HL-60 (cell line): ENCODE measurements around the gene GORAB.

Experiments
- GABPA ChIP-seq: IDR thresholded peaks from 2 replicates; pipeline ENCODE4 v1.6.1; 2012; ENCODE audit warnings: low read depth
- POLR2AphosphoS5 ChIP-seq: IDR thresholded peaks from 2 replicates; pipeline ENCODE4 v1.6.1; 2012; ENCODE audit warnings: low read depth
- SPI1 ChIP-seq: IDR thresholded peaks from 2 replicates; pipeline ENCODE4 v1.6.1; 2012; ENCODE audit warnings: low read depth, mild to moderate bottlenecking, borderline replicate concordance
- TF ChIP-seq, protein P1 (sequence below): IDR thresholded peaks from one replicate; pipeline ENCODE4 v1.5.1; 2011; ENCODE audit warnings: low read length, control low read depth, inconsistent platforms; ENCODE audit not compliant: insufficient read depth
- TF ChIP-seq, protein P2 (sequence below): IDR thresholded peaks from 2 replicates; pipeline ENCODE4 v1.6.1; 2012; ENCODE audit warnings: low read depth; ENCODE audit not compliant: insufficient replicate concordance

DNA sequence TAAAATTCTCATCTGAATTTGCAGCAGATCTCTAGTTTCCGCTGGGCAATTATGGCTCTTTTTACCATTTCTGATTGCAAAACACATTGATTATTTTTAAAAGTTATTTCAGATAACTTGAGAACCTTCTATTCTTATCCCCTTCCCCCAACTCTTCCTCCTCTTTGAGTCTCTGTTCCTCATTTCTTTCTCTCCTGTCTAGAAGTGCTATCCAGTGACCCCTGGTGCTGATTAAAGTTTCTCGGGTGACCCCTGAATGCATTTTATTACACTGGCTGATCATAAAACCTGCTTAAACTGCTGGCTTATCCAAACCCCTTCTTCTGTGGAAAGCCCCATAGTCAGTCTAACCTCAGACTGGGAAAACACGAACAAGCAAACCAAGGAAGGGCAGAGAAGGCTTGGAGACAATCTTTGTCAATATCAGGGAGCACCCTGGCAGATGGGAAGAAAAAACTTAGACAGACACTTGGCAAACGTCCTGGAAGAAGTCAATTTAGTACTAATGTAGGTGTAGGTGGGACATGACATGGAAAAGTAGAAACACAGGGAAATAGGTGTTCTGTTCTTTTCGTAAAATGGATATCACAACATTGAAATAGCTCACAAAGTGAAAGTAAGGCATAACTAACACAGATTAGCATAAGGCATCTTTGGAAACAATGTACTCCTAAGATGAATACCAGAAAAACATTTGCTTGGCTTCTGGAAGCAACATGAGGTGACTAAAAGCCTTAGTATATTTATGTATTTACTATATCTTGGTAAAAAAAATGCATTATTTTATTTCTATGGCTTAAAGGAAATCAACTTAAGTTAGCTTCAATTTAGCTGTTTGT lies 61.4 kb downstream of the GORAB start:
- TF ChIP-seq, protein P1, sequence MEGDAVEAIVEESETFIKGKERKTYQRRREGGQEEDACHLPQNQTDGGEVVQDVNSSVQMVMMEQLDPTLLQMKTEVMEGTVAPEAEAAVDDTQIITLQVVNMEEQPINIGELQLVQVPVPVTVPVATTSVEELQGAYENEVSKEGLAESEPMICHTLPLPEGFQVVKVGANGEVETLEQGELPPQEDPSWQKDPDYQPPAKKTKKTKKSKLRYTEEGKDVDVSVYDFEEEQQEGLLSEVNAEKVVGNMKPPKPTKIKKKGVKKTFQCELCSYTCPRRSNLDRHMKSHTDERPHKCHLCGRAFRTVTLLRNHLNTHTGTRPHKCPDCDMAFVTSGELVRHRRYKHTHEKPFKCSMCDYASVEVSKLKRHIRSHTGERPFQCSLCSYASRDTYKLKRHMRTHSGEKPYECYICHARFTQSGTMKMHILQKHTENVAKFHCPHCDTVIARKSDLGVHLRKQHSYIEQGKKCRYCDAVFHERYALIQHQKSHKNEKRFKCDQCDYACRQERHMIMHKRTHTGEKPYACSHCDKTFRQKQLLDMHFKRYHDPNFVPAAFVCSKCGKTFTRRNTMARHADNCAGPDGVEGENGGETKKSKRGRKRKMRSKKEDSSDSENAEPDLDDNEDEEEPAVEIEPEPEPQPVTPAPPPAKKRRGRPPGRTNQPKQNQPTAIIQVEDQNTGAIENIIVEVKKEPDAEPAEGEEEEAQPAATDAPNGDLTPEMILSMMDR = no peak
- TF ChIP-seq, protein P2, sequence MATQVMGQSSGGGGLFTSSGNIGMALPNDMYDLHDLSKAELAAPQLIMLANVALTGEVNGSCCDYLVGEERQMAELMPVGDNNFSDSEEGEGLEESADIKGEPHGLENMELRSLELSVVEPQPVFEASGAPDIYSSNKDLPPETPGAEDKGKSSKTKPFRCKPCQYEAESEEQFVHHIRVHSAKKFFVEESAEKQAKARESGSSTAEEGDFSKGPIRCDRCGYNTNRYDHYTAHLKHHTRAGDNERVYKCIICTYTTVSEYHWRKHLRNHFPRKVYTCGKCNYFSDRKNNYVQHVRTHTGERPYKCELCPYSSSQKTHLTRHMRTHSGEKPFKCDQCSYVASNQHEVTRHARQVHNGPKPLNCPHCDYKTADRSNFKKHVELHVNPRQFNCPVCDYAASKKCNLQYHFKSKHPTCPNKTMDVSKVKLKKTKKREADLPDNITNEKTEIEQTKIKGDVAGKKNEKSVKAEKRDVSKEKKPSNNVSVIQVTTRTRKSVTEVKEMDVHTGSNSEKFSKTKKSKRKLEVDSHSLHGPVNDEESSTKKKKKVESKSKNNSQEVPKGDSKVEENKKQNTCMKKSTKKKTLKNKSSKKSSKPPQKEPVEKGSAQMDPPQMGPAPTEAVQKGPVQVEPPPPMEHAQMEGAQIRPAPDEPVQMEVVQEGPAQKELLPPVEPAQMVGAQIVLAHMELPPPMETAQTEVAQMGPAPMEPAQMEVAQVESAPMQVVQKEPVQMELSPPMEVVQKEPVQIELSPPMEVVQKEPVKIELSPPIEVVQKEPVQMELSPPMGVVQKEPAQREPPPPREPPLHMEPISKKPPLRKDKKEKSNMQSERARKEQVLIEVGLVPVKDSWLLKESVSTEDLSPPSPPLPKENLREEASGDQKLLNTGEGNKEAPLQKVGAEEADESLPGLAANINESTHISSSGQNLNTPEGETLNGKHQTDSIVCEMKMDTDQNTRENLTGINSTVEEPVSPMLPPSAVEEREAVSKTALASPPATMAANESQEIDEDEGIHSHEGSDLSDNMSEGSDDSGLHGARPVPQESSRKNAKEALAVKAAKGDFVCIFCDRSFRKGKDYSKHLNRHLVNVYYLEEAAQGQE = peak; percentile 90
- TF ChIP-seq POLR2AphosphoS5 = no peak
- TF ChIP-seq GABPA = no peak
- TF ChIP-seq SPI1 = peak; percentile 22; the same call in 1 of the 2 replicates
